NCI-H2107 (cell line): ENCODE data around the gene CROCC2.

Experiments used
- DNase-seq: peaks from one replicate; lab custom pipeline; 2025; lab: John Stamatoyannopoulos, UW

The CROCC2 gene

DNA sequence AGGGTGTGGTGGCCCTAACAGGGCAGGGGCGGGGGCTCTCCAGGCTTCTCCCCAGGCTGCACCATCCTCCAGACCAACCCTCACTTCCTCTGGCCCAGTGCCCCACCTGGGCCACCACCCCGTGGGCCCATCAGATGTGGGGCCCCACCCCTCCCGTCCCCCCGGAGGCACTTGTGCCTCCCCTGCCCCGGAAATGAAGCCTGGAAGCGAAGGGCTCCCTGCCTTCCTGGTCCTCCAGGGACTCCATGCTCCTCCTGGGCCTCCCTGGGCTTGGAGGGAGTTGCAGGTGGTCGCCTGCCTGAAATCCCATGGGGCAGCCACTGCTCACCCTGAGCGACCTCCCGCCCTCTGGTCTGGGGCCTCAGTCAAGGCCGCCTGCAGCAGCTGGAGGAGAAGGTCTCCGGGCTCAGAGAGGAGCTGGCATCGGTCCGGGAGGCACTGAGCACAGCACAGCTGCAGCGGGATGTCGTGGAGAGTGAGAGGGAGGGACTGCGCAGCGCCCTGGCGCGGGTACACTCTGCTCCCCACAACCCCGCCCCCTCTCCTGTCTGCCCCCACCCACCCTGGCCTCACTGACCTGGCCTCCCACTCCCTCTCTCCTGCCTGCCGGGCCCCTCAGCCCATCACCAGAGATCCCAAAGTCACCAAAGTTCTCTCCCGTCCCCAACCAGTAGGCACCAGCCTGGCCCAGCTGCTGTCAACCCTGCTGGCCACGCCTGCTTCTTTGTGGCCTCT is 28.0 kb downstream of the CROCC2 start:
- no peak for DNase-seq

- DNase-seq: no peak
Measured at GRCh38 chr2:240934701-240935102, 28.6 kb downstream of the CROCC2 start.

GRCh38 chr2:240935103-240935876 is 29.2 kb downstream of the CROCC2 start:
- no peak for DNase-seq

DNA sequence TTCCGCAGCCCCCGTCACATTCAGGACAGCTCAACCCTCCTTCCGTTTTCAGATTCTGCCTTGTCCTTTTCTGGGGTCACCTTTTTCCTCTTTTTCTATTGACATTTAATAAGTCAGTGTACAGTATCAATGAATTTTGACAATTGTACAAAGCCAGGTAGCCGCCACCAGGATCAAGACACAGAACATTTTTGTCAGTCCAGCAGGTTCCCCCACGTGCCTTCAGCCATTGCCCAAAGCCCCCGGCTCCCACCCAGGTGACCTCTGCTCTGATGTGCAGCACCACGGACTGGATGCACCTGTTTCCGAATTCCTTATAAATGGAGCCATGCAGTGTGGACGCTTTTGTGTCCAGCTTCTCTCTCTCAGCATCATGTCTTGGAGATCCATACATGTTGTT is 30.0 kb downstream of the CROCC2 start:
- no peak for DNase-seq

- DNase-seq: no peak
Measured at GRCh38 chr2:240946046-240946445, 39.9 kb downstream of the CROCC2 start.

DNA sequence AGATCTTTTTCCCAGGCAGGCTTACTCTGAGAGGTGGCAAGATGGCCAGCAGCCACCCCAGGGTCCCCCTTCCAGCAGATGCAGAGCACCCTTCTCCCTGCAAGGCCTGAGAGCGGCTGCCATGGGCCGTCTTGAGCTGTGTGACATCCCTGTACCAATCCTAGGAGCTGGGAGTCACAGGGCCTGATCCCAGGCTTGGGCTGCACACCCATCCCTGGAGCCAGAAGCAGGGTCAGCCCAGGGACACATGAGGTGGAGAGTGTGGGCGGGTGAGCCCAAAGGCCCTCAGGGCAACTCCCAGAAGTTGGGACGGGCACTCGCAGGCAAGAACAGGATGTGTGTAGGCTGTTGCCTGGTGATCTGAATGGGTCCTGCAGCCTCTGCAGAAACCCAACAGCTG is 40.5 kb downstream of the CROCC2 start:
- DNase-seq: no peak

- no peak for DNase-seq
Measured at GRCh38 chr2:240947176-240947575, 41.0 kb downstream of the CROCC2 start.

GRCh38 chr2:240947607-240948006 is 41.5 kb downstream of the CROCC2 start:
- DNase-seq: no peak

GRCh38 chr2:240948086-240948485 is 42.0 kb downstream of the CROCC2 start:
- no peak for DNase-seq

DNA sequence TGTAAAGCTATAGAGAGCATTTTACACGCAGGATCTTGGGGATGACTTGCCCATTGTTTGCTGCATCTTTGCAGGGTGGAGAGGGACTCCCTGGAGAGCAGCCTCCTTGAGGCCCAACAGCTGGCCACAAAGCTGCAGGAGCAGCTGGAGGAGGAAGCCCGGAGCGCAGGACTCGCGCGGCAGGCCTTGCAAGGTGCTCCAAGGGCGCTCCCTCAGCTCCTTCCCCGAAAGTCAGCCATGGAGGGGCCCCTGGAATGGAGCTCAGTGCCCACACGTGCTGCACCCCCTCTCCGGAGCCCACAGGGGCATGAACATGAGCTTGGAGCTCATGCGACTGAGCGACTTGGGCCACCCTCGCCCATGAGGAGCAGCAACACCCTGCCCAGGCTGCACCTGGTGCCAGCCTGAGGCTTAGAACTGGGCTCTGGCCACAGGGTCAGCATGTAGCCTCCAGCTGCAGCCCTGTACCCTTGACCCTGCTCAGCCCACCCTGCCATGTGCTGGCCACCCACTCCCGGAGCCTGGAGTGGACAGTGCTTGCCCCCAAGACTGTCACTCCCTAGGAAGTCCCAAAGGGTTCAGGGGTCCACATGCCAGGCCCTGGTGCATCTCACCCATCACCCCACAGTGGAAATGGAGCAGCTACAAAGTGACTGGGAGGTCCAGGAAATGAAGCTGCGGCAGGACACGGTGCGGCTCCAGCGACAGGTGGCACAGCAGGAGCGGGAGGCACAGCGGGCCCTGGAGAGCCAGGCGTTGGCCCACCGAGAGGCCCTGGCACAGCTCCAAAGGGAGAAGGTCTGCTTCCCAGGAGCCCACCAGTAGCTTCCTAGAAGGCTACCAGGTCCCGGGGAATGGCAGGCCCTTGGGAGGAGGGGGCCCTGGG is 43.0 kb downstream of the CROCC2 start:
- no peak for DNase-seq

- no peak for DNase-seq
Measured at GRCh38 chr2:240949791-240950705, 43.9 kb downstream of the CROCC2 start.

GRCh38 chr2:240951045-240951594 is 45.0 kb downstream of the CROCC2 start:
- no peak for DNase-seq

DNA sequence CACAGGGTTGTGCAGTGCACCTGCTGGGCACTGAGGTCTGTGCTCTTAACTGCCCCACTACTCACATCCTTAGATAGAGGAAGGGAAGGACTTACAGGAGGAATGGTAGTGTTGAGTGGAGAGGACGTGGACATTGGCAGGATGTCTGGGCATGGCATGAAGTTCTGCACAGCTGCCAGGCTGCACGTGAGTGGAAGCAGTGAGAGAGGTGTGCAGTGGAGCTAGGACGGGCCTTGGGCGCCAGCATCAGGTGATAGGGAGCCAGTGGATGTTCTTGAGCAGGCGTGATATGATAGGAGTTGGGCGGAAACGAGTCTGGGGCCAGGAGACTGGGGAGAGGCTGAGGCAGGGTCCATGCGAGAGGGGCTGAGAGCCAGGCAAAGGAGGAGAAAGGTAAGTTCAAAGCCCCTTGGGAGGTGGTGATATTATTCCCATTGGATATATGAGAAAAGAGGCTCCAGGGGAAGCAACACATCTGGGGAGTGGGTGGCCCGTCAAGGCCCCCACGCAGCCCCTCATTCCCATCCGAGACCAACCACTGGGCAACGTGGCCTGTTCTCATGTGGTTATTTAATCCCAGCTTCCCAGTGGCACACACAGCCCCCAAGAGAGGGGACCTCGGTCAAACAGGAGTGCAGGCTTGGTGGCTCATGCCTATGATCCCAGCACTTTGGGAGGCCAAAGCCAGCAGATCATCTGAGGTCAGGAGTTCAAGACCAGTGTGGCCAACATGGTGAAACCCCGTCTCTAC is 46.5 kb downstream of the CROCC2 start:
- no peak for DNase-seq

- no peak for DNase-seq
Measured at GRCh38 chr2:240953426-240954410, 47.6 kb downstream of the CROCC2 start.

GRCh38 chr2:240954436-240955305 is 48.5 kb downstream of the CROCC2 start:
- DNase-seq: no peak

DNA sequence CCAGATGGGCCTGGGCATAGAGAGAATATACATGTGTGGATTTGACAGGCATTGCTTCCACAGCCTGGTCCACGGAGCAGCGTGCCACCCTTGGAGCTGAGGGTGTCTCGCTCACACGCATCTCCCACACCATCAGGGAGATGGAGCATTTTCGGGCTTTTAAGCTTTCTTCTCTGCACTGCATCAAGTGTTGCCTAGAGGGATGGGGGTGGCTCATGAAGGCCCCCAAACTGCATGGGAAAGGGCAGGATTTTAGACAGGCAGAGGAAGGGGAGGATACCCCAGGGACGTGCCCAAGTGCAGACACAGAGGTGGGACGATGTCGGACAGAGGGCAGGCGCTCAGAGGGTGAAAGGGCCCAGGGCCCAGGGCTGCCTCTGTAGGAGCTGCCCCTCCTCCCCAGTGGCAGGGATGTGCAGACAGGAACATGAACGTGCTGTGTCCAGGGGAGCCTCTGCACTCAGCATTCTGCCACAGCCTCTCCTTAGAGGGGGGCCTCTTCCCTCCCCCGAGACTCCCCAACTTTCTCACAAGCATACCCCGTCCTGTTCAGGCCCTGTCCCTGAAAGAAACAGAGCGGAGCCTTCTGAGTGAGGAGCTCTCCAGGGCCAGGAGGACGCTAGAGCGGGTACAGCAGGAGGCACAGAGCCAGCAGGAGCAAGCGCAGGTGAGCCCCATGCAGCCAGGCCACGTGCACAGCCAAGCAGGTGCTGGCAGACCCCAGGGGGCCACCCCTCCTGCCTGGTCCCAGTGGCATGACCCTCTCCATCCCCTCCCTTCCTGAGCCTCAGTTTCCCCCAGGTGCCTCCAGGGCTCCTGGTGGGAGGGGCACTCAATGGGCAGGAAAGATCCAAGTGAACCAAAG is 49.4 kb downstream of the CROCC2 start:
- DNase-seq: no peak
